Vagina (tissue), 2 donors: ENCODE measurements around the gene SPHK2. TPM values are rescaled to one million over a fixed set of nuclear protein-coding genes. Genes with fewer than 3 reads are reported as not detected.
A peak's percentile ranks its signal among the peaks of the same experiment; 100 is the strongest.

Source experiments
- DNase-seq, 2 donors: peaks; one replicate each; pipeline ENCODE4 v3.0.0-alpha.2; 2017; ENCODE audit errors: extremely low spot score in 2 of 2
- H3K27ac ChIP-seq: fragments of 200-600 bp; sonication (generic); one replicate; pipeline ENCODE4 v1.5.1; 2019
- H3K27me3 ChIP-seq: fragments of 200-600 bp; sonication (generic); one replicate; pipeline ENCODE4 v1.5.1; 2019
- H3K36me3 ChIP-seq, 2 donors: fragments of 200-600 bp; sonication (generic); one replicate each; pipeline ENCODE4 v1.5.1; 2017 to 2019
- H3K4me1 ChIP-seq: fragments of 200-600 bp; sonication (generic); one replicate; pipeline ENCODE4 v1.5.1; 2019
- H3K4me3 ChIP-seq, 2 donors: fragments of 200-600 bp; sonication (generic); 1 replicate in 1 of 2; 2 replicates in 1 of 2; pipeline ENCODE4 v1.5.1; 2016 to 2019
- H3K9me3 ChIP-seq: fragments of 200-600 bp; sonication (generic); one replicate; pipeline ENCODE4 v1.5.1; 2019
- CTCF ChIP-seq, 3 experiments: fragments of 450-650 bp in 2 of 3; fragments of 200-600 bp in 1 of 3; sonication (generic) in 1 of 3; IDR thresholded peaks; one replicate each; pipeline ENCODE4 v1.5.1; 2017 to 2019; ENCODE audit warnings: antibody characterized with exemption in 3 of 3, mild to moderate bottlenecking in 2 of 3, moderate library complexity in 2 of 3
- POLR2A ChIP-seq, 2 donors: fragments of 450-650 bp; IDR thresholded peaks; one replicate each; pipeline ENCODE4 v1.6.1; 2017; ENCODE audit warnings: antibody characterized with exemption in 2 of 2, mild to moderate bottlenecking in 2 of 2, moderate library complexity in 2 of 2
- POLR2AphosphoS5 ChIP-seq, 2 donors: sonication (generic); formaldehyde crosslinking; IDR thresholded peaks; one replicate each; pipeline ENCODE4 v1.9.0; 2017; ENCODE audit warnings: antibody characterized with exemption in 2 of 2, mild to moderate bottlenecking in 2 of 2, low read depth in 1 of 2; ENCODE audit not compliant: insufficient read depth in 1 of 2
- intact Hi-C: fragments of 100-400 bp; cut with DNase I; formaldehyde crosslinking; loops from one replicate; pipeline ENCODE4 v1.15.1; 2023
- total RNA-seq: library from RNA; depleted of rRNA; stranded (reverse); fragments of >200 nt; gene quantifications from one replicate; pipeline ENCODE4 v1.2.3, GENCODE V29; 2016

SPHK2 gene
- total RNA-seq, 1 donor from 2014 or later: 19.9 TPM

- intact Hi-C loops: no loop called here
- DNase-seq: no peak
- Histone ChIP-seq H3K9me3 (no peaks in the 10 kb centered on the region), H3K36me3 (peaks cover 0 to 31% of the 10 kb centered on the region in 2 donors), H3K4me3 (peak overlapping the region; percentile 64 to 95), H3K4me1 (peaks cover 46% of the 10 kb centered on the region), H3K27me3 (no peaks in the 10 kb centered on the region), H3K27ac (peak overlapping the region; percentile 93)
- TF ChIP-seq CTCF (IDR thresholded peaks at IDR 0.05) (no peak), POLR2AphosphoS5 (IDR thresholded peaks at IDR 0.05; ENCODE audit: insufficient read depth in 1 of 2, low read depth in 1 of 2) (no peak), POLR2A (IDR thresholded peaks at IDR 0.05) (no peak)
Observed at GRCh38 chr19:48617146-48617937, 2.0 kb upstream of the SPHK2 start.

GRCh38 chr19:48618278-48618915 lies 909 bp upstream of the SPHK2 start:
- Histone ChIP-seq H3K4me3 (peak overlapping the region; percentile 64 to 95), H3K9me3 (no peaks in the 10 kb centered on the region), H3K27ac (peak overlapping the region; percentile 93), H3K4me1 (peaks cover 53% of the 10 kb centered on the region), H3K27me3 (no peaks in the 10 kb centered on the region), H3K36me3 (peaks cover 0 to 31% of the 10 kb centered on the region in 2 donors)
- DNase-seq: no peak
- intact Hi-C loops: no loop called here
- TF ChIP-seq POLR2AphosphoS5 (IDR thresholded peaks at IDR 0.05; ENCODE audit: insufficient read depth in 1 of 2, low read depth in 1 of 2): no peak
- no peak for TF ChIP-seq CTCF (IDR thresholded peaks at IDR 0.05)
- TF ChIP-seq POLR2A (IDR thresholded peaks at IDR 0.05): no peak

GRCh38 chr19:48619692-48620585 lies 633 bp downstream of the SPHK2 start:
- no peaks in the 10 kb centered on the region for H3K27me3 ChIP-seq
- intact Hi-C loops: no loop called here
- H3K4me3 ChIP-seq: peak overlapping the region; percentile 64 to 95
- H3K9me3 ChIP-seq: no peaks in the 10 kb centered on the region
- peaks cover 66% of the 10 kb centered on the region for H3K4me1 ChIP-seq
- no peak for DNase-seq
- TF ChIP-seq POLR2AphosphoS5 (IDR thresholded peaks at IDR 0.05; ENCODE audit: insufficient read depth in 1 of 2, low read depth in 1 of 2) (no peak), POLR2A (IDR thresholded peaks at IDR 0.05) (no peak), CTCF (IDR thresholded peaks at IDR 0.05) (no peak)
- H3K36me3 ChIP-seq: peaks cover 0 to 29% of the 10 kb centered on the region in 2 donors
- peak overlapping the region; percentile 93 for H3K27ac ChIP-seq

- H3K4me1 ChIP-seq: peaks cover 33% of the 10 kb centered on the region
- H3K4me3 ChIP-seq: peak overlapping the region; percentile 19 to 39
- H3K36me3 ChIP-seq: no peaks in the 10 kb centered on the region
- TF ChIP-seq POLR2AphosphoS5 (IDR thresholded peaks at IDR 0.05; ENCODE audit: insufficient read depth in 1 of 2, low read depth in 1 of 2): no peak
- no peak for TF ChIP-seq CTCF (IDR thresholded peaks at IDR 0.05)
- no peak for TF ChIP-seq POLR2A (IDR thresholded peaks at IDR 0.05)
- peak overlapping the region; percentile 84 for H3K27ac ChIP-seq
- no peak for DNase-seq
- intact Hi-C loops: no loop called here
- H3K27me3 ChIP-seq: no peaks in the 10 kb centered on the region
- H3K9me3 ChIP-seq: no peaks in the 10 kb centered on the region
Observed at GRCh38 chr19:48623556-48624066, 4.3 kb downstream of the SPHK2 start.
